Upper lobe of left lung (tissue), 6 donors: Measurements from ENCODE around the gene VAMP3. TPM values are rescaled to one million over a fixed set of nuclear protein-coding genes. Genes with fewer than 3 reads are reported as not detected.

ENCODE experiments used
- ATAC-seq, 2 donors: fragments of 200-7000 bp; cut with Tn5 transposase; one replicate each; pipeline ENCODE4 v1.9.1; 2022; ENCODE audit warnings: mild to moderate bottlenecking in 2 of 2, moderate library complexity in 2 of 2; ENCODE audit not compliant: low FRiP score in 2 of 2
- DNase-seq, 2 donors: peaks; one replicate each; pipeline ENCODE4 v3.0.0-alpha.2; 2019 to 2020
- H3K27ac ChIP-seq, 4 donors: fragments of 200-600 bp; sonication (generic); one replicate each; pipeline ENCODE4 v1.5.1; 2016 to 2019
- H3K27me3 ChIP-seq, 4 donors: fragments of 200-600 bp; sonication (generic); one replicate each; pipeline ENCODE4 v1.5.1; 2017 to 2019
- H3K36me3 ChIP-seq, 4 donors: fragments of 200-600 bp; sonication (generic); one replicate each; pipeline ENCODE4 v1.5.1; 2016 to 2019
- H3K4me1 ChIP-seq, 4 donors: fragments of 200-600 bp; sonication (generic); one replicate each; pipeline ENCODE4 v1.5.1; 2018 to 2019
- H3K4me3 ChIP-seq, 4 donors: fragments of 200-600 bp; sonication (generic); one replicate each; pipeline ENCODE4 v1.5.1; 2017 to 2019; ENCODE audit warnings: mild to moderate bottlenecking in 2 of 4, moderate library complexity in 1 of 4
- H3K9me3 ChIP-seq, 4 donors: fragments of 200-600 bp; sonication (generic); one replicate each; pipeline ENCODE4 v1.5.1; 2018 to 2019
- EP300 ChIP-seq, 4 donors: sonication (generic); formaldehyde crosslinking; IDR thresholded peaks; one replicate each; pipeline ENCODE4 v1.5.1; 2017; ENCODE audit warnings: antibody characterized with exemption in 4 of 4, control low read depth in 2 of 4
- POLR2A ChIP-seq, 4 donors: fragments of 450-650 bp; IDR thresholded peaks; one replicate each; pipeline ENCODE4 v1.5.1; 2016 to 2017; ENCODE audit warnings: antibody characterized with exemption in 4 of 4, mild to moderate bottlenecking in 2 of 4
- POLR2AphosphoS5 ChIP-seq, 2 donors: sonication (generic); formaldehyde crosslinking; IDR thresholded peaks; one replicate each; pipeline ENCODE4 v1.5.1; 2017; ENCODE audit warnings: antibody characterized with exemption in 2 of 2
- WGBS, 2 donors: methylation state at CpG; one replicate each; pipeline ENCODE4 v1.1.5; 2017 to 2018; 5-methylcytosine and 5-hydroxymethylcytosine counted together
- total RNA-seq, 6 donors: library from RNA; depleted of rRNA in 4 of 6; stranded (reverse); fragments of >200 nt in 4 of 6; gene quantifications; one replicate each; pipeline versions ENCODE4 v1.1.0 to v1.2.1, GENCODE V29; 2016 to 2021
- TF ChIP-seq, protein P1 (sequence below), 6 experiments: fragments of 450-650 bp in 4 of 6; fragments of 200-600 bp in 2 of 6; sonication (generic) in 2 of 6; IDR thresholded peaks; one replicate each; pipeline ENCODE4 v1.5.1; 2016 to 2019; ENCODE audit warnings: antibody characterized with exemption in 6 of 6
- donor health status: DM: no; HTN: no; CAD: no; lungs with moderate emphysema.
- donor health status: DM: no; HTN: yes; CAD: no; lungs with severe emphysema.

The VAMP3 gene
- total RNA-seq, 6 donors from 2014 or later = 41.9 to 134 (median 114) TPM

DNA sequence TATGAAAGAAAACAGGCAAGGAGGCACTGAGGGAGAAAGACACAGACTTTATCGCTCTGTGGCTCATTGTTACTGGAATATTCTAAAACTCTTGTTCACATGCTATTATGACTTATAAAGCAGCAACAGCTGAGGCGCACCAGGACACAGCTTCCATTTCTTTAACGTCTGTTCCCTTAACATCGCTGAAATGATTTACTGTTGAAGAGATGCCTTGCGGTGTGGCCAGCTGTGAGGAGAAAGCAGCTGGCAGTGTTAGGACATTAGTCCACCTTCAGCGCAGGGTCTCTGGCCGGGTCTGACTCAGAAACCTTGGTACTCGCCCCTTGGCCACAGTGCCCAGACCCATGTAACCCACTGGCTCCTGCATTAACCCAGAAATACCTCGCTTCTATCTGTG is 9.9 kb downstream of the VAMP3 start:
- TF ChIP-seq POLR2A (IDR thresholded peaks at IDR 0.05) (no peak), POLR2AphosphoS5 (IDR thresholded peaks at IDR 0.05) (no peak), EP300 (IDR thresholded peaks at IDR 0.05) (no peak)
- TF ChIP-seq, protein P1, sequence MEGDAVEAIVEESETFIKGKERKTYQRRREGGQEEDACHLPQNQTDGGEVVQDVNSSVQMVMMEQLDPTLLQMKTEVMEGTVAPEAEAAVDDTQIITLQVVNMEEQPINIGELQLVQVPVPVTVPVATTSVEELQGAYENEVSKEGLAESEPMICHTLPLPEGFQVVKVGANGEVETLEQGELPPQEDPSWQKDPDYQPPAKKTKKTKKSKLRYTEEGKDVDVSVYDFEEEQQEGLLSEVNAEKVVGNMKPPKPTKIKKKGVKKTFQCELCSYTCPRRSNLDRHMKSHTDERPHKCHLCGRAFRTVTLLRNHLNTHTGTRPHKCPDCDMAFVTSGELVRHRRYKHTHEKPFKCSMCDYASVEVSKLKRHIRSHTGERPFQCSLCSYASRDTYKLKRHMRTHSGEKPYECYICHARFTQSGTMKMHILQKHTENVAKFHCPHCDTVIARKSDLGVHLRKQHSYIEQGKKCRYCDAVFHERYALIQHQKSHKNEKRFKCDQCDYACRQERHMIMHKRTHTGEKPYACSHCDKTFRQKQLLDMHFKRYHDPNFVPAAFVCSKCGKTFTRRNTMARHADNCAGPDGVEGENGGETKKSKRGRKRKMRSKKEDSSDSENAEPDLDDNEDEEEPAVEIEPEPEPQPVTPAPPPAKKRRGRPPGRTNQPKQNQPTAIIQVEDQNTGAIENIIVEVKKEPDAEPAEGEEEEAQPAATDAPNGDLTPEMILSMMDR (IDR thresholded peaks at IDR 0.05) = no peak
- Histone ChIP-seq H3K4me3 (no peak overlapping the region), H3K27me3 (no peaks in the 10 kb centered on the region), H3K27ac (peak overlapping the region in 2 of 4 donors; percentile 84 to 94), H3K4me1 (peaks cover 24 to 42% (median 41%) of the 10 kb centered on the region in 4 donors), H3K36me3 (peaks cover 3 to 49% (median 33%) of the 10 kb centered on the region in 4 donors), H3K9me3 (no peaks in the 10 kb centered on the region)
- 87 to 89% methylated on average over 7 to 9 of the region's 9 CpGs for WGBS, 2 donors
- no peak for ATAC-seq
- DNase-seq = no peak

DNA sequence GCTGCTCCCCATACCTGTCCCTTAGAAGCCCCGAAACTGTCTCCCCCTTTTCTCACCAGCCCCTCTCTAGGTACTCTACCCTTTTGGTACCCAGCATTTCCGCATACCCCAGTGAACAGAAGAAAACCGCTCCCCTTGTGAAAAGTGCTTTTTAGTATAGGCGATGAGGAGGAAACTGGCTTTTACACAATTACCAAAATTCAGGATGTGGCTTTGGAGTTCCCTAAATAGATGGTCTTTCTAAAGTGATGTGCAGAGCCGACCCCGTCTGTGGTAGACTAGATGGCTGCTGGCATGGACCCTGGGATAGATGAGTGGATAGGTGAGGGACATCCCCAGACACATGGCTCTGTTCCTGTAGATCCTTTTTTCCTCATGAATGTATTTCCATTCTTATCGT is 10.4 kb downstream of the VAMP3 start:
- Histone ChIP-seq H3K36me3 (peaks cover 3 to 47% (median 33%) of the 10 kb centered on the region in 4 donors), H3K9me3 (no peaks in the 10 kb centered on the region), H3K4me3 (no peak overlapping the region), H3K27ac (peak overlapping the region; percentile 6 to 94 (median 86)), H3K4me1 (peaks cover 28 to 47% (median 42%) of the 10 kb centered on the region in 4 donors), H3K27me3 (no peaks in the 10 kb centered on the region)
- 61 to 67% methylated on average over 7 of the region's 7 CpGs for WGBS, 2 donors
- DNase-seq = no peak
- TF ChIP-seq EP300 (IDR thresholded peaks at IDR 0.05) (no peak), POLR2AphosphoS5 (IDR thresholded peaks at IDR 0.05) (no peak), POLR2A (IDR thresholded peaks at IDR 0.05) (no peak)
- TF ChIP-seq, protein P1 (IDR thresholded peaks at IDR 0.05) = no peak
- no peak for ATAC-seq

DNA sequence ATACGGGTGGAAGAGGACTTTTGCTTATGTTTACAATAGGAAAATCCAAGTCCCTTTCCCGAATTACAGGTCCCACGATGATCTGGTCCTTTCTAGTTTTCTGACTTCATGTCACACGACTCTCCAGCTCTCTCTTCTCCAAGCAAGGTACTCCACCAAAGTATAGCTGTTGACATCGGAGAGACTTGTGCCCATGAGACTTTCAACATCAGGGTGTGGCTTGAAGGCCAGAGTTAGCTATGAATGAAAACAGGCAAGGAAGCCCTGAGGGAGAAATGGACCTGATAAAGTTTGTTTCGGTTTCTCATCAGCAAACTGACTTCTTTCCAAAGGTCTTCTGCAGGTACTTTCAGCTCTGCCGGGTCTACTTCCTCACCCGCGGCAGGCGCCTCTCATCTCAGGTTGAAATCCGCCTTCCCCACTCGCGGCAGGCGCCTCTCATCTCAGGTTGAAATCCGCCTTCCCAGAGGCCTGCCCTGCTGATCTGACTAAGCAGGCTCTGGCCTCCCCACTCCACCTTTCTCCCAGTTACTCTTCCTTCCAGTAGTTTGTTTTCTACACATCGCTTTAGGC is 10.9 kb downstream of the VAMP3 start:
- 51 to 71% methylated on average over 16 of the region's 16 CpGs for WGBS, 2 donors
- peaks cover 33 to 52% (median 42%) of the 10 kb centered on the region in 4 donors for H3K4me1 ChIP-seq
- DNase-seq (peak in 1 of 2 donors; percentile 63), ATAC-seq (no peak)
- H3K36me3 ChIP-seq = peaks cover 3 to 42% (median 31%) of the 10 kb centered on the region in 4 donors
- H3K27me3 ChIP-seq = no peaks in the 10 kb centered on the region
- no peaks in the 10 kb centered on the region for H3K9me3 ChIP-seq
- TF ChIP-seq POLR2AphosphoS5 (IDR thresholded peaks at IDR 0.05) (no peak), EP300 (IDR thresholded peaks at IDR 0.05) (peak in 1 of 4 donors; percentile 53)
- H3K4me3 ChIP-seq = peak overlapping the region in 1 of 4 donors; percentile 14
- H3K27ac ChIP-seq = peak overlapping the region; percentile 84 to 94 (median 90)

DNA sequence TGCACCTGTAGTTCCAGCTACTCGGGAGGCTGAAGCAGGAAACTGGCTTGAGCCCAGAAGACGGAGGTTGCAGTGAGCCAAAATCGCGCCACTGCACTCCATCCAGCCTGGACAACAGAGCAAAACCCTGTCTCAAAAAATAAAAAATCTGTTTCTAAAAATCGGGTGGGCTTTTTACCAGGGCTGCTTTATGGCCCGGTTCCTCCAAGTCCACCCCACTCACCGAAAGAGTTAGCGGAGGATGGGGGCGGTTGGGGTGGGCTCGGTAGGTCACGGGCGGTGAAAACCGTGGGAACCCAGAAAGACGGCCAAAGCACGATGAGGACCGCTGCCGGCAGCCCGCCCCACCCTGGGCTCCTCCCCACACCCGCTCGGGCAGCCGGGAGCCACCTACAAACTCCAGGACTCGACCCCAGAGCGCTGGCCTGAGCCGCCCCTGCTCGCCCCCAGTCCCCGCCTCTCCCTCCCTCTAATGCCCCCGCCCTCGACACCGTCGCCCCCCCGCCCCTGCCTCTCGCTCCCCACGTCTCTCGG is 12.1 kb downstream of the VAMP3 start:
- Histone ChIP-seq H3K27me3 (no peaks in the 10 kb centered on the region), H3K4me3 (peak overlapping the region; percentile 42 to 69 (median 68)), H3K27ac (peak overlapping the region; percentile 84 to 94 (median 90)), H3K36me3 (peaks cover 0 to 34% (median 20%) of the 10 kb centered on the region in 4 donors), H3K9me3 (no peaks in the 10 kb centered on the region), H3K4me1 (peaks cover 36 to 52% (median 39%) of the 10 kb centered on the region in 4 donors)
- TF ChIP-seq, protein P1 (IDR thresholded peaks at IDR 0.05) = no peak
- peak in 1 of 2 donors; percentile 12 for TF ChIP-seq POLR2AphosphoS5 (IDR thresholded peaks at IDR 0.05)
- TF ChIP-seq POLR2A (IDR thresholded peaks at IDR 0.05) = no peak
- TF ChIP-seq EP300 (IDR thresholded peaks at IDR 0.05) = no peak
- ATAC-seq (peak; percentile 82 to 85), DNase-seq (peak; percentile 86 to 92)
- WGBS, 2 donors = 3 to 7% methylated on average over 6 to 20 of the region's 34 CpGs

DNA sequence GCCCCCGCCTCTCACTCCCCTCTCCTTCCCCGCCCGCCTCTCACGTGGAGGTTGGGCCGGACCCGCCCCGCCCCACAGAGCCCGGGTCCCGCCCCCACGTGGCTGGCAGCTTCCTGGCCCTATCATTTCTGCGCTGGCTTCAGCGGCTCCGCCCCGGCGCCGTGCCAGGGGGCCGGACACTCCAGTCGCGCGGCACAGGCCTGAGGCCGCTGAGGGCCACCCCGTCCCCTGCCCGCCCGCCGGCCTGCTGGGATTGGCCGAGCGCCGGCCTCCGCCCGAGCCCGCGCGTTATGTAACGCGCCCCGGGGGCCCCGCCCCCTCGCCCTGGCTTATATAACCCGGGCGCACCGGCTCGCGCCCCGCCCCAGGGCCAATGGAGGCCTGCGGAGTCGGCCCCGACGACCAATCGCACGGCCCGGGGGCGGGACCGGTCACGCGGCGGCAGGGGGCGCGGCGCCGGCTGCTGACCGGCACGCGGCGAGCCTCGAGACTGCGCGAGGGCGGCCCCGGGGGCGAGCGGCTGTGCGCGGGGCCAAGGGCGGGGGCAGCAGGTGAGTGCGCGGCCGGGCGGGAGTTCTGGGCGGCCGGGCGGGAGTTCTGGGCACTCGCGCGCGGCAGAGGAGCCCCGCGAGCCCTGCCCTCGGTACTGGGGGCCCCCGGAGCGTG is 12.9 kb downstream of the VAMP3 start, which contains the start of gene PER3:
PER3 (plus strand) TSS at position 466 of the 666 bp plus-strand sequence. CDS start 587 bp downstream, outside the sequence.
- H3K4me1 ChIP-seq = peaks cover 36 to 52% (median 39%) of the 10 kb centered on the region in 4 donors
- H3K27me3 ChIP-seq = no peaks in the 10 kb centered on the region
- peak within 1 kb of the TSS; percentile 88 to 94 (median 92) for H3K27ac ChIP-seq
- WGBS, 2 donors = 2% methylated on average over 20 of the region's 90 CpGs; no CpG with 5 or more reads in 1 of the 2 donors
- DNase-seq (peak; percentile 98 to 100), ATAC-seq (peak; percentile 97 to 98)
- no peaks in the 10 kb centered on the region for H3K9me3 ChIP-seq
- peak within 1 kb of the TSS; percentile 50 to 69 (median 68) for H3K4me3 ChIP-seq
- H3K36me3 ChIP-seq = peaks cover 0 to 32% (median 18%) of the 10 kb centered on the region in 4 donors
- TF ChIP-seq, protein P1 (IDR thresholded peaks at IDR 0.05) = peak in 2 of 6 experiments; percentile 17 to 23
- peak; percentile 7 to 72 for TF ChIP-seq POLR2AphosphoS5 (IDR thresholded peaks at IDR 0.05)
- TF ChIP-seq EP300 (IDR thresholded peaks at IDR 0.05) = no peak
- peak in 3 of 4 donors; percentile 25 to 84 (median 59) for TF ChIP-seq POLR2A (IDR thresholded peaks at IDR 0.05)
